Stimulated activated CD4-positive, alpha-beta T cell treated with anti-CD3 and anti-CD28 coated beads, Interleukin-1b, Interleukin-23, amount 100 ng/mL, for 1 hour (primary cell): Measurements from ENCODE around the gene HERC4.

Experiments
- DNase-seq, 2 donors: peaks; one replicate each; pipeline ENCODE4 v3.0.0-alpha.2; 2020; ENCODE audit warnings: low read depth in 2 of 2

The HERC4 gene

GRCh38 chr10:67965456-67965855 lies 109.6 kb downstream of the HERC4 start:
- no peak for DNase-seq

GRCh38 chr10:67959839-67960476 lies 115.1 kb downstream of the HERC4 start:
- DNase-seq, result no peak

GRCh38 chr10:67955614-67956013 lies 119.5 kb downstream of the HERC4 start:
- no peak for DNase-seq

DNA sequence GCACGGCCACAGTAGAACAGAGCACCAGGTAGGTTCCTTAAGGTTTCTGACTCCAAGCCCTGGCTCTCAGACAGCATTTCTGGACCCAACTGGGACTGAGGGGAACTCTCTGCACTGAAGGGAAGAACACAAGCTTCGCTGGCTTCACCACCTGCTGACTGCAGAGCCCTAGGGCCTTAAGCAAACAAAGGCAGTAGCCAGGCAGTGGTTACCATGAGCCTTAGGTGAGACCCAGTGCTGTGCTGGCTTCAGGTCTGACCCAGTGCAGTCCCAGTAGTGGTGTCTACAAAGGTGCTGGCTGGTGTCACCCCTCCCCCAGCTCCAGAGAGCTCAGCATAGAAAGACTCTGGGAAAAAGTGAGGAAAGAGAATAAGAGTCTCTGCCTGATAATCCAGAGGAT lies 131.2 kb downstream of the HERC4 start:
- DNase-seq, result no peak

- DNase-seq, result no peak
These were observed 138.7 kb downstream of the HERC4 start for GRCh38 chr10:67936416-67936815.

GRCh38 chr10:67935223-67935622 lies 139.9 kb downstream of the HERC4 start:
- no peak for DNase-seq

- no peak for DNase-seq
These were observed 140.7 kb downstream of the HERC4 start for GRCh38 chr10:67934336-67934735.

- DNase-seq, result no peak
These were observed 141.9 kb downstream of the HERC4 start for GRCh38 chr10:67933199-67933598.

- DNase-seq, result no peak
These were observed 148.1 kb downstream of the HERC4 start for GRCh38 chr10:67926951-67927350.

DNA sequence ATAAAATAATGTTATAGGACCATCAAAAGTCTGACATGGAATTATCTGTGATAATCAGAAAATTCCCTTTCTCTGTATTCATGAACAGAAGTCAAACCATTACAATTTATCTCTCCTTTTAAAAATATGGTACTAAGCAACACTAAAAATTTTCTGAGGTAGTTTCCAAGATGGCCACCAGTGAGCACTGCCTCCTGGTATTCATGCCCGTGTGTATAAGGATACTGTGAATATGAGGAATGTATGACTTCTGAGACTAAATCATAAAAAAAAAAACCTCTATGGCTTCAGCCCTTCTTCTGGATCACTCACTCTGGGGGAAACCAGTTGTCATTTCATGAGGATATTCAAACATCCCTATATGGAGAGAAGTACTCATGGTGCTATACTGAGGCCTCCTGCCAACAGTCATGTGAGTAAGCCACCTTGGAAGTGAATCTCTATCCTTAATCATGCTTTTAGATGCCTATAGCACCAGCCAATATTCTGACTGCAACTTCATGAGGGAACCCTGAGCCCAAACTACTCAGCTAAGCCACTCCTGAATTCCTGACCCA lies 149.6 kb downstream of the HERC4 start:
- DNase-seq, result no peak

DNA sequence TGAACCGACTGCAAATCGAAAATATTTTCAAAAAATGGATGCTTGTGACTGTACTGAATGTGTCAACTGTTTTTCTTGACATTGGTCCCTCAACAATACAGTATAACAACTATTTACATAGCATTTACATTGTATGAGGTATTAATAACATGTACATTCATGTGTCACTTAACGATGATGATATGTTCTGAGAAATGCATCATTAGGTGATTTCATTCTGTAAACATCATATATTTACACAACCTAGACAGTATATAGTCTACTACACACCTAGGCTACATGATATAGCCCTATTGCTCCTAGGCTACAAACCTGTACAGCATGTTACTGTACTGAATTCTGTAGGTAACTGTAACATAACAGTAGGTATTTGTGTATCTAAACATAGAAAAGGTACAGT lies 150.9 kb downstream of the HERC4 start:
- DNase-seq, result no peak

DNA sequence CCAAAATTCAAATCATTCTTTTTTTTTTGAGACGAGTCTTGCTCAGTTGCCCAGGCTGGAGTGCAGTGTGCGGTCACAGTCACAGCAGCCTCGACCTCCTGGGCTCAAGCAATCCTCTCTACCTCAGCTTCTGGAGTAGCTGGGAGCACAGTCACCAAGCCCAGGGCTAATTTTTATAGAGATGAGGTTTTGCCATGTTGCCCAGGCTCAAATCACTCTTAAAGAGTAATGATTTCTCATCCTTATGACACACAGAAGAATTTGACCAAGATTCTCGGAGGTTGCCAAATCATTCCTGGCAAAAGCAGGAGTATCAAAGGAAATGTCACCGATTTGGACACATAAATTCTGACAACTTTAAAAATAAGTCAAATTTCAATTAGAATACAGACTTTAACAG lies 151.5 kb downstream of the HERC4 start:
- DNase-seq, result no peak

GRCh38 chr10:67921065-67921464 lies 154.0 kb downstream of the HERC4 start:
- no peak for DNase-seq

DNA sequence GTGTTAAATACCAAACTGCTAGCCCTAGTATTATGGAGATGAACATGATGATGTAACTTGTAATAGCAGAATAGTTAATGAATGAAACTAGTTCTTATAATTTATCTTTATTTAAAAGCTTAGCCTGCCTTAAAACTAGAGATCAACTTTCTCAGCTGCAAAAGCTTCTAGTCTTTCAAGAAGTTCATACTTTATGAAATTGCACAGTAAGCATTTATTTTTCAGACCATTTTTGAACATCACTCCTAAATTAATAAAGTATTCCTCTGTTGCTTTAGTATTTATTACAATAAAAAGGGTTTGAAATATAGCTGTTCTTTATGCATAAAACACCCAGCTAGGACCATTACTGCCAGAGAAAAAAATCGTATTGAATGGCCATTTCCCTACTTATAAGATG lies 157.4 kb downstream of the HERC4 start:
- DNase-seq, result no peak

GRCh38 chr10:67917169-67917568 lies 157.9 kb downstream of the HERC4 start:
- DNase-seq, result no peak

- no peak for DNase-seq
These were observed 160.2 kb downstream of the HERC4 start for GRCh38 chr10:67914777-67915340.

DNA sequence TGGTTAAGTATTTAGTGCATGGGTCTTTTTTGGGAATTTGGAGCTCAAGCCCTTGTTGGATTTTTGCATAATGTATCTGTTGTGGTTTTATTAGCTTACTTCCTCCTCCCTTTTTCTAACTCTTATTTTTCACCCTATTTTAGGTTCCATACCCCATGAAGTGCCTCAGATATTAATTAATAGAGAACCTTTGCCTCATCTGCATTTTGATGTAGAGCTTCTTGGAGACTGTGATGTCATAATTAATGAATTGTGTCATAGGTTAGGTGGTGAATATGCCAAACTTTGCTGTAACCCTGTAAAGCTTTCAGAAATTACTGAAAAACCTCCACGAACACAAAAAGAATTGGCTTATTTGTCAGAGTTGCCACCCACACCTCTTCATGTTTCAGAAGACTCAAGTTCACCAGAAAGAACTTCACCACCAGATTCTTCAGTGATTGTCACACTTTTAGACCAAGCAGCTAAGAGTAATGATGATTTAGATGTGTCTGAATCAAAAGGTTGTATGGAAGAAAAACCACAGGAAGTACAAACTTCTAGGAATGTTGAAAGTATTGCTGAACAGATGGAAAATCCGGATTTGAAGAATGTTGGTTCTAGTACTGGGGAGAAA lies 162.6 kb downstream of the HERC4 start:
- no peak for DNase-seq

DNA sequence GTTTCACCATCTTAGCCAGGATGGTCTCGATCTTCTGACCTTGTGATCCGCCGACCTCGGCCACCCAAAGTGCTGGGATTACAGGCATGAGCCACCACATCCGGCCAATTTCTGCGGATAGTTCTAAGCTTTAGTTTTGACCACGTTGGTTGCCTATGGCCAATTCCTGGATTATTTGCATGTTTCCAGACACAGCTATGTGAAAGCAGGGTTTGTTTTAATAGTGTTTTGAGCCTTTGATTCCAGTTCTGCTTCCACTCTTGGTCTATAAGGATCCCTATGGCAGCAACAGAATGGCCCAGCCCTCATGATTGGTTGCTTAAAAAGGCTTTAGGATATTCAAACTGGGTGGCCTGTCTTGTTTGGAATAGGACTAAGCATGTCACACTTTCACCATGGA lies 171.5 kb downstream of the HERC4 start:
- DNase-seq, result no peak

- no peak for DNase-seq
These were observed 181.4 kb downstream of the HERC4 start for GRCh38 chr10:67893637-67894036.

GRCh38 chr10:67884842-67885670 lies 190.0 kb downstream of the HERC4 start:
- DNase-seq, result peak; percentile 32 to 51

GRCh38 chr10:67884313-67884841 lies 190.7 kb downstream of the HERC4 start, which contains the start of gene SIRT1:
Gene SIRT1 (plus strand): TSS chr10:67884656. CDS start chr10:67884722, 66 bp downstream.
- DNase-seq, result peak; percentile 87 to 88
